ENCODE data around the gene ARHGAP23. TPM values are rescaled to one million over a fixed set of nuclear protein-coding genes. Genes with fewer than 3 reads are reported as not detected.
"Not testable (repeated sequence)": the region's sequence is repeated elsewhere in the genome, so short reads cannot be mapped to it uniquely, and the experiment has no call there.

The ARHGAP23 gene
- total and polyA plus RNA-seq, 2 donors (not counting 3 experiments of a cell fraction or from before 2014, with no cell fraction given), result 25.4 to 190 TPM

- intact Hi-C loops (cut with micrococcal nuclease); CTCF ChIA-PET; H3K4me2 ChIP-seq (ENCODE audit: insufficient read depth, low read length); H3K36me3 ChIP-seq (ENCODE audit: control insufficient read depth in 2 of 2, extremely low read depth in 1 of 2, insufficient read depth in 2 of 2, low read length in 2 of 2); H4K20me1 ChIP-seq (replicated peaks; ENCODE audit: control insufficient read depth, extremely low read depth, insufficient read depth, low read length); DNase-seq (ENCODE audit: low read depth, low spot score); H3K4me1 ChIP-seq (ENCODE audit: control insufficient read depth, extremely low read depth, insufficient read depth, low read length); BruUV-seq (replicated peaks); H3K27me3 ChIP-seq (ENCODE audit: control insufficient read depth in 2 of 2, insufficient read depth in 2 of 2, low read length in 2 of 2); H3K9me1 ChIP-seq (replicated peaks; ENCODE audit: control insufficient read depth, extremely low read depth, insufficient read depth, low read length); H3K9ac ChIP-seq (replicated peaks; ENCODE audit: extremely low read depth, insufficient read depth, low read length); POLR2A ChIA-PET; FAIRE-seq; dilution Hi-C loops (cut with MboI; ENCODE audit: extremely low pct_ligation_motif_present, low sequenced_read_pairs); H3K79me2 ChIP-seq (ENCODE audit: control insufficient read depth, insufficient read depth, low read length); H3K9me3 ChIP-seq (replicated peaks; ENCODE audit: control insufficient read depth, insufficient read depth, low read length); H2AFZ ChIP-seq (ENCODE audit: low read depth, low read length); H3K4me3 ChIP-seq (replicated peaks in 1 of 3; ENCODE audit: insufficient read depth in 1 of 3, low read depth in 1 of 3, low read length in 3 of 3); H3K27ac ChIP-seq (ENCODE audit: insufficient read depth, low read depth, low read length): not testable (repeated sequence)
Measured at GRCh38 chr17:38528141-38528540, 99.9 kb downstream of the ARHGAP23 start.

- H3K36me3 ChIP-seq (ENCODE audit: control insufficient read depth in 2 of 2, extremely low read depth in 1 of 2, insufficient read depth in 2 of 2, low read length in 2 of 2); H3K27ac ChIP-seq (ENCODE audit: insufficient read depth, low read depth, low read length); H3K9me1 ChIP-seq (replicated peaks; ENCODE audit: control insufficient read depth, extremely low read depth, insufficient read depth, low read length); POLR2A ChIA-PET; H2AFZ ChIP-seq (ENCODE audit: low read depth, low read length); H4K20me1 ChIP-seq (replicated peaks; ENCODE audit: control insufficient read depth, extremely low read depth, insufficient read depth, low read length); H3K9ac ChIP-seq (replicated peaks; ENCODE audit: extremely low read depth, insufficient read depth, low read length); H3K4me1 ChIP-seq (ENCODE audit: control insufficient read depth, extremely low read depth, insufficient read depth, low read length); CTCF ChIA-PET; intact Hi-C loops (cut with micrococcal nuclease); H3K27me3 ChIP-seq (ENCODE audit: control insufficient read depth in 2 of 2, insufficient read depth in 2 of 2, low read length in 2 of 2); H3K4me3 ChIP-seq (replicated peaks in 1 of 3; ENCODE audit: insufficient read depth in 1 of 3, low read depth in 1 of 3, low read length in 3 of 3); dilution Hi-C loops (cut with MboI; ENCODE audit: extremely low pct_ligation_motif_present, low sequenced_read_pairs); H3K79me2 ChIP-seq (ENCODE audit: control insufficient read depth, insufficient read depth, low read length); H3K9me3 ChIP-seq (replicated peaks; ENCODE audit: control insufficient read depth, insufficient read depth, low read length); BruUV-seq (replicated peaks); DNase-seq (ENCODE audit: low read depth, low spot score); FAIRE-seq; H3K4me2 ChIP-seq (ENCODE audit: insufficient read depth, low read length): not testable (repeated sequence)
Measured at GRCh38 chr17:38530856-38531255, 102.6 kb downstream of the ARHGAP23 start.

GRCh38 chr17:38531761-38532160, 103.5 kb downstream of the ARHGAP23 start:
- POLR2A ChIA-PET; FAIRE-seq; H2AFZ ChIP-seq (ENCODE audit: low read depth, low read length); H3K79me2 ChIP-seq (ENCODE audit: control insufficient read depth, insufficient read depth, low read length); H3K27ac ChIP-seq (ENCODE audit: insufficient read depth, low read depth, low read length); DNase-seq (ENCODE audit: low read depth, low spot score); BruUV-seq (replicated peaks); H3K4me3 ChIP-seq (replicated peaks in 1 of 3; ENCODE audit: insufficient read depth in 1 of 3, low read depth in 1 of 3, low read length in 3 of 3); H3K9me3 ChIP-seq (replicated peaks; ENCODE audit: control insufficient read depth, insufficient read depth, low read length); CTCF ChIA-PET; dilution Hi-C loops (cut with MboI; ENCODE audit: extremely low pct_ligation_motif_present, low sequenced_read_pairs); H3K27me3 ChIP-seq (ENCODE audit: control insufficient read depth in 2 of 2, insufficient read depth in 2 of 2, low read length in 2 of 2); H3K9me1 ChIP-seq (replicated peaks; ENCODE audit: control insufficient read depth, extremely low read depth, insufficient read depth, low read length); H3K4me1 ChIP-seq (ENCODE audit: control insufficient read depth, extremely low read depth, insufficient read depth, low read length); H3K4me2 ChIP-seq (ENCODE audit: insufficient read depth, low read length); H3K9ac ChIP-seq (replicated peaks; ENCODE audit: extremely low read depth, insufficient read depth, low read length); H3K36me3 ChIP-seq (ENCODE audit: control insufficient read depth in 2 of 2, extremely low read depth in 1 of 2, insufficient read depth in 2 of 2, low read length in 2 of 2); H4K20me1 ChIP-seq (replicated peaks; ENCODE audit: control insufficient read depth, extremely low read depth, insufficient read depth, low read length); intact Hi-C loops (cut with micrococcal nuclease): not testable (repeated sequence)
